Measurements from ENCODE around the gene DPP6.

DNA sequence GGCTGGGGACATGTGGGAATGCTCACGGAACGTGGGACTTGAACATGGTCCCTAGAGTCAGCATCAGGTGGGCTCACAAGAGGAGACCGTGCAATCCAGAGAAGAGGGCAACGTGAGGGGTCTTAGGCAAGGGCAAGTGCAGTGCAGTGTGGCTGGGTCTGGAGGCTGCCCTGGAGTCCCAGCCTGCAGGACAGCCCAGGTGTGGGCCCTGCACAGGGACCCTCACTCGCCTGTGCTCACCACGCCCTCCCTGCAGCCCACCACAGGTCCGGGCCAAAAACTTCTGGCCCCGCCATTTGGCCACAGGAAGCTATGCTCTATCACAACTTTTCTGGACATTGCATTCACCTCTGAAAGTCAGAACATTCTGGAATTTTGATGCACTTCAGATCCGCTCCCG is 817.2 kb downstream of the DPP6 start:
- TF ChIP-seq, protein P1, sequence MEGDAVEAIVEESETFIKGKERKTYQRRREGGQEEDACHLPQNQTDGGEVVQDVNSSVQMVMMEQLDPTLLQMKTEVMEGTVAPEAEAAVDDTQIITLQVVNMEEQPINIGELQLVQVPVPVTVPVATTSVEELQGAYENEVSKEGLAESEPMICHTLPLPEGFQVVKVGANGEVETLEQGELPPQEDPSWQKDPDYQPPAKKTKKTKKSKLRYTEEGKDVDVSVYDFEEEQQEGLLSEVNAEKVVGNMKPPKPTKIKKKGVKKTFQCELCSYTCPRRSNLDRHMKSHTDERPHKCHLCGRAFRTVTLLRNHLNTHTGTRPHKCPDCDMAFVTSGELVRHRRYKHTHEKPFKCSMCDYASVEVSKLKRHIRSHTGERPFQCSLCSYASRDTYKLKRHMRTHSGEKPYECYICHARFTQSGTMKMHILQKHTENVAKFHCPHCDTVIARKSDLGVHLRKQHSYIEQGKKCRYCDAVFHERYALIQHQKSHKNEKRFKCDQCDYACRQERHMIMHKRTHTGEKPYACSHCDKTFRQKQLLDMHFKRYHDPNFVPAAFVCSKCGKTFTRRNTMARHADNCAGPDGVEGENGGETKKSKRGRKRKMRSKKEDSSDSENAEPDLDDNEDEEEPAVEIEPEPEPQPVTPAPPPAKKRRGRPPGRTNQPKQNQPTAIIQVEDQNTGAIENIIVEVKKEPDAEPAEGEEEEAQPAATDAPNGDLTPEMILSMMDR (IDR thresholded peaks at IDR 0.05), result no peak
- no peak for TF ChIP-seq POLR2A (IDR thresholded peaks at IDR 0.05)

Measured in tibial nerve (tissue), 3 donors.